ENCODE data around the gene EMC1.

DNA sequence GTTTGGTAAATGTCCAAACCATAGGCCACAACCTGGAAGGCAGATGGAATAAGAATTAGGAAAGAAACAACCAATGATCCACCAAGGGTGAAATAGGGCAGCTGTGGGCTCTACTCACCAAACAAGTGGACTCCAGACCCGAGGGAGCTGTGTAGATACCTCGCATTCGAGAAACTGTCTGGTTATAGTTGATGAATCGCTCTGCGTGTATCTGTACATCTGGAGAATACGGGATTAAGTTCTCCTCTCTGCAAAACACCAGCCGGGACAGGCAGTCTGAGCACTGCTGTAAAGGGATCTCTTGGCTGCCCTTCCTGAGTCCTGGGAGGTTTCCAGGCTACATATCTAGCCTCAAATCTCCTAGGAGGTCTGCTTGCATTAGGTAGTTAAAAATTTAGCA, 31.9 kb downstream of the EMC1 start:
- TF ChIP-seq, protein P1, sequence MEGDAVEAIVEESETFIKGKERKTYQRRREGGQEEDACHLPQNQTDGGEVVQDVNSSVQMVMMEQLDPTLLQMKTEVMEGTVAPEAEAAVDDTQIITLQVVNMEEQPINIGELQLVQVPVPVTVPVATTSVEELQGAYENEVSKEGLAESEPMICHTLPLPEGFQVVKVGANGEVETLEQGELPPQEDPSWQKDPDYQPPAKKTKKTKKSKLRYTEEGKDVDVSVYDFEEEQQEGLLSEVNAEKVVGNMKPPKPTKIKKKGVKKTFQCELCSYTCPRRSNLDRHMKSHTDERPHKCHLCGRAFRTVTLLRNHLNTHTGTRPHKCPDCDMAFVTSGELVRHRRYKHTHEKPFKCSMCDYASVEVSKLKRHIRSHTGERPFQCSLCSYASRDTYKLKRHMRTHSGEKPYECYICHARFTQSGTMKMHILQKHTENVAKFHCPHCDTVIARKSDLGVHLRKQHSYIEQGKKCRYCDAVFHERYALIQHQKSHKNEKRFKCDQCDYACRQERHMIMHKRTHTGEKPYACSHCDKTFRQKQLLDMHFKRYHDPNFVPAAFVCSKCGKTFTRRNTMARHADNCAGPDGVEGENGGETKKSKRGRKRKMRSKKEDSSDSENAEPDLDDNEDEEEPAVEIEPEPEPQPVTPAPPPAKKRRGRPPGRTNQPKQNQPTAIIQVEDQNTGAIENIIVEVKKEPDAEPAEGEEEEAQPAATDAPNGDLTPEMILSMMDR (IDR thresholded peaks at IDR 0.05): no peak
- TF ChIP-seq POLR2A (IDR thresholded peaks at IDR 0.05): no peak
